Keratinocyte (primary cell): ENCODE results near the gene XPOT. TPM values are rescaled to one million over a fixed set of nuclear protein-coding genes. Genes with fewer than 3 reads are reported as not detected.
A peak's percentile ranks its signal among the peaks of the same experiment; 100 is the strongest.

ENCODE experiments used
- DNase-seq: peaks from one replicate; pipeline ENCODE4 v3.0.0-alpha.2; 2011; ENCODE audit warnings: low read depth, missing footprints, low spot score
- FAIRE-seq: peaks from 2 replicates; lab custom pipeline; 2011; peaks lifted over from hg19 to GRCh38; lab: Jason Lieb, UNC
- H2AFZ ChIP-seq: 2 replicates; pipeline ENCODE4 v1.6.0; 2012; ENCODE audit warnings: low read length, control low read depth, inconsistent platforms; ENCODE audit not compliant: control insufficient read depth
- H3K27ac ChIP-seq: 2 replicates; pipeline ENCODE4 v1.5.1; 2011; ENCODE audit warnings: low read length; ENCODE audit not compliant: control insufficient read depth, insufficient read depth
- H3K27me3 ChIP-seq: 3 replicates; pipeline ENCODE4 v1.6.0; 2011; ENCODE audit warnings: low read length; ENCODE audit not compliant: control insufficient read depth, insufficient read depth; ENCODE audit errors: extremely low read depth
- H3K36me3 ChIP-seq, 2 experiments: 2 replicates in 1 of 2; 3 replicates in 1 of 2; pipeline ENCODE4 v1.5.1; 2011; ENCODE audit warnings: low read length in 2 of 2, mild to moderate bottlenecking in 1 of 2; ENCODE audit not compliant: control insufficient read depth in 2 of 2, insufficient read depth in 2 of 2; ENCODE audit errors: extremely low read depth in 1 of 2
- H3K4me1 ChIP-seq: 3 replicates; pipeline ENCODE4 v1.5.1; 2011; ENCODE audit warnings: low read length; ENCODE audit not compliant: control insufficient read depth, insufficient read depth; ENCODE audit errors: extremely low read depth
- H3K4me2 ChIP-seq: 3 replicates; pipeline ENCODE4 v1.6.0; 2011; ENCODE audit warnings: low read depth, low read length; ENCODE audit not compliant: control insufficient read depth, insufficient read depth; ENCODE audit errors: extremely low read depth
- H3K4me3 ChIP-seq, 3 experiments: fragments of 200-600 bp in 1 of 3; sonication (generic) in 1 of 3; 2 replicates in 2 of 3; 3 replicates in 1 of 3; pipeline ENCODE4 v1.5.1; 2011 to 2016; ENCODE audit warnings: low read length in 3 of 3, mild to moderate bottlenecking in 3 of 3, control low read depth in 2 of 3, inconsistent platforms in 1 of 3, low read depth in 1 of 3, mixed read lengths in 1 of 3, mixed run types in 1 of 3, moderate library complexity in 1 of 3; ENCODE audit not compliant: control insufficient read depth in 2 of 3, insufficient read depth in 2 of 3; ENCODE audit errors: extremely low read depth in 1 of 3
- H3K79me2 ChIP-seq: 2 replicates; pipeline ENCODE4 v1.6.0; 2012; ENCODE audit warnings: low read length; ENCODE audit not compliant: control insufficient read depth, insufficient read depth
- H3K9ac ChIP-seq: 3 replicates; pipeline ENCODE4 v1.6.0; 2011; ENCODE audit warnings: low read length; ENCODE audit not compliant: control insufficient read depth, insufficient read depth; ENCODE audit errors: extremely low read depth
- H3K9me1 ChIP-seq: 3 replicates; pipeline ENCODE4 v1.6.0; 2011; ENCODE audit warnings: low read length; ENCODE audit not compliant: control insufficient read depth, insufficient read depth; ENCODE audit errors: extremely low read depth
- H3K9me3 ChIP-seq: 2 replicates; pipeline ENCODE4 v1.5.1; 2012; ENCODE audit warnings: low read depth, low read length; ENCODE audit not compliant: control insufficient read depth
- H4K20me1 ChIP-seq: 3 replicates; pipeline ENCODE4 v1.6.0; 2011; ENCODE audit warnings: low read length; ENCODE audit not compliant: control insufficient read depth, insufficient read depth; ENCODE audit errors: extremely low read depth
- EZH2 ChIP-seq: IDR thresholded peaks from one replicate; pipeline ENCODE4 v1.6.1; 2012; ENCODE audit warnings: inconsistent platforms, mild to moderate bottlenecking, low read length, moderate library complexity
- dilution Hi-C: fragments of 300-500 bp; cut with MboI; formaldehyde crosslinking; loops from one replicate; pipeline ENCODE4 v1.7.0; 2020; ENCODE audit warnings: low sequenced_read_pairs; ENCODE audit not compliant: extremely low pct_ligation_motif_present
- polyA plus RNA-seq, 5 experiments: library from polyadenylated mRNA; depleted of rRNA in 3 of 5; stranded (reverse) in 3 of 5; stranded (forward) in 1 of 5; unstranded in 1 of 5; fragments of >200 nt; gene quantifications; 1 replicate in 1 of 5; 2 replicates in 3 of 5; 3 replicates in 1 of 5; pipeline versions ENCODE4 v1.2.1 to v1.2.3, GENCODE V29; 2011 to 2012; ENCODE audit warnings: missing spikeins in 2 of 5, low read depth in 1 of 5, low replicate concordance in 1 of 5
- TF ChIP-seq, protein P1 (sequence below), 3 experiments: IDR thresholded peaks in 1 of 3; conservative IDR thresholded peaks in 1 of 3; optimal IDR thresholded peaks in 1 of 3; 2 replicates in 2 of 3; 3 replicates in 1 of 3; pipeline versions ENCODE3 to v1.5.1; 2011; ENCODE audit warnings: low read length in 3 of 3, mild to moderate bottlenecking in 3 of 3, moderate library complexity in 2 of 3, control low read depth in 1 of 3, inconsistent platforms in 1 of 3; ENCODE audit not compliant: insufficient read depth in 2 of 3; ENCODE audit errors: extremely low read depth in 1 of 3

Gene XPOT
- polyA plus RNA-seq, 1 donor (not counting 4 experiments of a cell fraction or from before 2014, with no cell fraction given): 93.8 TPM

DNA sequence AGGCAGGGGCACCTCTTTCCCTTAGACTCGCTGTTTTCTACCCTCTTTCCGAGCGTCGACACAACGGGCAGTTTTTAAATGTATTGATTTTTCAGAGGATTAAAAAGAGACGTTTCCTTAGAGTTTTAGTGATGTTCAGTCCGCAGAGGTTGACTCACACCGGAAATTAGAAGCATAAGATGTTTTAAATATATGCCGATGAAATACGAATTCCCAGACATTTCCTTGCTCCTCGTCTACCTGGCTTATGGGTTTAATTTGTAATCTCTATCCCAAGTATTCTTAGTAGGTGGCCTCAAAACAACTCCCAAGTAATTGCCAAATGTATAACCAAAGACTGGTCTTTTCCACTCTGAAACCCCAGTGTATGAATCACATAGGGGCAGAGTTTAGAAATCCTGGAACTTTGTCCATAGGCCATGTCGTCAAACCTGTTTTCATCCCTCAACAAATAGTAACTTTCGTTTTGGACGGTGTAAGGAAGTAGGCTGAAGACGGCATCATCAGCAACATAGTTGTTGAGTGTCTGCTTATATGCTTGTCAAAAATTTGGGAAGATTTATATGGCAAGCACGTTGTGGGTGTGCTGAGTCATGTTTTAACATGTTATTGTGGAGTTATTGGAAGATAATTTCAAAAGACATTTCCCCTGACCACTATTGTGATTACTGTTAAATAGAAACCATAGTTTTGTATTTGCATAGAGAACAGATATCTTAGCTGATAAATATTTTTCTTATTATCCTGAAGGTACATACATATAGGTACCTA is 48.6 kb downstream of the XPOT start:
- FAIRE-seq: peak; percentile 58
- no peaks in the 10 kb centered on the region for H3K9me1 ChIP-seq
- no peak for TF ChIP-seq EZH2
- TF ChIP-seq, protein P1, sequence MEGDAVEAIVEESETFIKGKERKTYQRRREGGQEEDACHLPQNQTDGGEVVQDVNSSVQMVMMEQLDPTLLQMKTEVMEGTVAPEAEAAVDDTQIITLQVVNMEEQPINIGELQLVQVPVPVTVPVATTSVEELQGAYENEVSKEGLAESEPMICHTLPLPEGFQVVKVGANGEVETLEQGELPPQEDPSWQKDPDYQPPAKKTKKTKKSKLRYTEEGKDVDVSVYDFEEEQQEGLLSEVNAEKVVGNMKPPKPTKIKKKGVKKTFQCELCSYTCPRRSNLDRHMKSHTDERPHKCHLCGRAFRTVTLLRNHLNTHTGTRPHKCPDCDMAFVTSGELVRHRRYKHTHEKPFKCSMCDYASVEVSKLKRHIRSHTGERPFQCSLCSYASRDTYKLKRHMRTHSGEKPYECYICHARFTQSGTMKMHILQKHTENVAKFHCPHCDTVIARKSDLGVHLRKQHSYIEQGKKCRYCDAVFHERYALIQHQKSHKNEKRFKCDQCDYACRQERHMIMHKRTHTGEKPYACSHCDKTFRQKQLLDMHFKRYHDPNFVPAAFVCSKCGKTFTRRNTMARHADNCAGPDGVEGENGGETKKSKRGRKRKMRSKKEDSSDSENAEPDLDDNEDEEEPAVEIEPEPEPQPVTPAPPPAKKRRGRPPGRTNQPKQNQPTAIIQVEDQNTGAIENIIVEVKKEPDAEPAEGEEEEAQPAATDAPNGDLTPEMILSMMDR (optimal IDR thresholded peaks at IDR 0.05 in 1 of 3, IDR thresholded peaks at IDR 0.05 in 1 of 3, conservative IDR thresholded peaks at IDR 0.05 in 1 of 3; ENCODE audit: extremely low read depth in 1 of 3, insufficient read depth in 2 of 3, low read length in 3 of 3): no peak
- H3K36me3 ChIP-seq: peaks cover 1 to 4% of the 10 kb centered on the region in 2 experiments
- H3K4me1 ChIP-seq: peaks cover 14% of the 10 kb centered on the region
- H4K20me1 ChIP-seq: no peaks in the 10 kb centered on the region
- peak overlapping the region; percentile 95 for H3K27ac ChIP-seq
- no peaks in the 10 kb centered on the region for H3K27me3 ChIP-seq
- H3K4me2 ChIP-seq: peak overlapping the region; percentile 94
- peak overlapping the region; percentile 86 to 98 (median 96) for H3K4me3 ChIP-seq
- peaks cover 44% of the 10 kb centered on the region for H3K79me2 ChIP-seq
- H3K9ac ChIP-seq: peak overlapping the region; percentile 91
- no peaks in the 10 kb centered on the region for H3K9me3 ChIP-seq
- H2AFZ ChIP-seq: peak overlapping the region; percentile 64
- DNase-seq: peak; percentile 42
- dilution Hi-C loops: no loop called here

DNA sequence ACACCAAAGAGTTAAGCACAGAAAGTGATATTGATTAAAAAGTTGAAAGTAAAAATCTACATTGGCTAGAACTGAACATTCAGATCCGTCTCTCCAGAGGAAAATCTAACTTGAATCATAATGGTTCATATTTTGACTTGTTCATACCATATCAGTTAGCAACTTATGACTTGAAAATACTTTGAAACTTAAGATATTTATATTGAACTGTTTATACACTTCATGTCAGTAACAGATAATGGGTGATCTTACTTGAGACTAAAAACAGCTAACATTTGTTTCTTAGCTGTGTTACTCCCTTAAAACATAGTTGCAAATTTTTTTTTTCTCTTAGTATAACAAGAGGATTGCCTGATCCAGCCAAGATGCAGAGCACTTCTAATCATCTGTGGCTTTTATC is 51.3 kb downstream of the XPOT start:
- FAIRE-seq: no peak
- Histone ChIP-seq H3K79me2 (peaks cover 67% of the 10 kb centered on the region), H4K20me1 (no peaks in the 10 kb centered on the region), H2AFZ (no peak overlapping the region), H3K4me1 (peaks cover 24% of the 10 kb centered on the region), H3K4me3 (no peak overlapping the region), H3K36me3 (no peaks in the 10 kb centered on the region), H3K9ac (no peak overlapping the region), H3K9me3 (no peaks in the 10 kb centered on the region), H3K27me3 (no peaks in the 10 kb centered on the region), H3K27ac (no peak overlapping the region), H3K9me1 (no peaks in the 10 kb centered on the region), H3K4me2 (no peak overlapping the region)
- DNase-seq: no peak
- dilution Hi-C loops: no loop called here
- TF ChIP-seq, protein P1 (optimal IDR thresholded peaks at IDR 0.05 in 1 of 3, IDR thresholded peaks at IDR 0.05 in 1 of 3, conservative IDR thresholded peaks at IDR 0.05 in 1 of 3; ENCODE audit: extremely low read depth in 1 of 3, insufficient read depth in 2 of 3, low read length in 3 of 3): no peak
- no peak for TF ChIP-seq EZH2
